Trophoblast cell (in vitro differentiated cells and primary cell): ENCODE results near the gene UBE2H.
A peak's percentile ranks its signal among the peaks of the same experiment; 100 is the strongest.

Experiments
- DNase-seq, 2 donors: peaks; one replicate each; pipeline ENCODE4 v3.0.0-alpha.2; 2016
- H2AFZ ChIP-seq: 2 replicates; pipeline ENCODE4 v1.6.1; 2013; ENCODE audit warnings: low read length, moderate library complexity, mild to moderate bottlenecking; ENCODE audit not compliant: insufficient read depth, poor library complexity
- H2AK5ac ChIP-seq: 2 replicates; pipeline ENCODE4 v1.6.1; 2013; ENCODE audit warnings: mild to moderate bottlenecking, low read length
- H2BK120ac ChIP-seq: 2 replicates; pipeline ENCODE4 v1.6.1; 2013; ENCODE audit warnings: low read length, mild to moderate bottlenecking, moderate library complexity; ENCODE audit not compliant: insufficient read depth, poor library complexity
- H2BK12ac ChIP-seq: 2 replicates; pipeline ENCODE4 v1.6.1; 2013; ENCODE audit warnings: mild to moderate bottlenecking, low read length, moderate library complexity
- H2BK5ac ChIP-seq: 2 replicates; pipeline ENCODE4 v1.6.1; 2013; ENCODE audit warnings: low read length, low read depth, moderate library complexity, mild to moderate bottlenecking; ENCODE audit not compliant: poor library complexity
- H3K14ac ChIP-seq: 2 replicates; pipeline ENCODE4 v1.6.1; 2013; ENCODE audit warnings: mild to moderate bottlenecking, low read length
- H3K18ac ChIP-seq: 2 replicates; pipeline ENCODE4 v1.6.1; 2013; ENCODE audit warnings: mild to moderate bottlenecking, low read length
- H3K23ac ChIP-seq: 2 replicates; pipeline ENCODE4 v1.6.1; 2013; ENCODE audit warnings: low read length
- H3K27ac ChIP-seq: 2 replicates; pipeline ENCODE4 v1.5.1; 2013; ENCODE audit warnings: low read depth, mild to moderate bottlenecking, inconsistent platforms, low read length, moderate library complexity
- H3K27me3 ChIP-seq: 2 replicates; pipeline ENCODE4 v1.6.1; 2013; ENCODE audit warnings: inconsistent platforms, mild to moderate bottlenecking, low read length, moderate library complexity; ENCODE audit not compliant: insufficient read depth
- H3K36me3 ChIP-seq, 2 experiments: 1 replicate in 1 of 2; 2 replicates in 1 of 2; pipeline ENCODE4 v1.6.1; 2013; ENCODE audit warnings: low read length in 2 of 2, mild to moderate bottlenecking in 2 of 2, moderate library complexity in 1 of 2; ENCODE audit not compliant: insufficient read depth in 2 of 2, control insufficient read depth in 1 of 2
- H3K4ac ChIP-seq: 2 replicates; pipeline ENCODE4 v1.6.1; 2013; ENCODE audit warnings: low read depth, mild to moderate bottlenecking, low read length, moderate library complexity
- H3K4me1 ChIP-seq, 2 experiments: 1 replicate in 1 of 2; 2 replicates in 1 of 2; pipeline ENCODE4 v1.6.1; 2013; ENCODE audit warnings: low read length in 2 of 2, mild to moderate bottlenecking in 2 of 2, moderate library complexity in 1 of 2; ENCODE audit not compliant: insufficient read depth in 2 of 2, control insufficient read depth in 1 of 2
- H3K4me2 ChIP-seq: 2 replicates; pipeline ENCODE4 v1.6.1; 2013; ENCODE audit warnings: inconsistent platforms, mild to moderate bottlenecking, low read length, moderate library complexity
- H3K4me3 ChIP-seq: 2 replicates; pipeline ENCODE4 v1.5.1; 2013; ENCODE audit warnings: mild to moderate bottlenecking, low read depth, low read length, inconsistent platforms
- H3K79me1 ChIP-seq: one replicate; pipeline ENCODE4 v1.6.1; 2013; ENCODE audit warnings: low read length
- H3K79me2 ChIP-seq: 2 replicates; pipeline ENCODE4 v1.6.1; 2013; ENCODE audit warnings: low read length, mild to moderate bottlenecking; ENCODE audit not compliant: control insufficient read depth, insufficient read depth, poor library complexity
- H3K9ac ChIP-seq: 2 replicates; pipeline ENCODE4 v1.6.1; 2013; ENCODE audit warnings: mild to moderate bottlenecking, low read length
- H3K9me3 ChIP-seq: 2 replicates; pipeline ENCODE4 v1.6.1; 2013; ENCODE audit warnings: low read depth, mild to moderate bottlenecking, control low read depth, inconsistent platforms, low read length; ENCODE audit not compliant: insufficient read depth
- H4K12ac ChIP-seq: 2 replicates; pipeline ENCODE4 v1.6.1; 2013; ENCODE audit warnings: low read depth, mild to moderate bottlenecking, low read length, moderate library complexity
- H4K8ac ChIP-seq: 2 replicates; pipeline ENCODE4 v1.6.1; 2013; ENCODE audit warnings: low read depth, mild to moderate bottlenecking, low read length, moderate library complexity
- H4K91ac ChIP-seq: one replicate; pipeline ENCODE4 v1.6.1; 2013; ENCODE audit warnings: low read depth, mild to moderate bottlenecking, low read length, moderate library complexity
- WGBS: extraction: QIAGEN DNeasy Blood & Tissue Kit; methylation state at CpG from one replicate; pipeline ENCODE4 v1.1.7; 2013; ENCODE audit warnings: missing lambda C conversion rate; ENCODE audit not compliant: insufficient read length, insufficient coverage; ENCODE audit errors: extremely low coverage; 5-methylcytosine and 5-hydroxymethylcytosine counted together

UBE2H gene

GRCh38 chr7:129854401-129854800, 98.4 kb downstream of the UBE2H start:
- Histone ChIP-seq H4K12ac (no peak overlapping the region), H2BK12ac (no peak overlapping the region), H3K23ac (no peak overlapping the region), H4K91ac (no peak overlapping the region), H4K8ac (no peak overlapping the region), H3K4ac (no peak overlapping the region), H3K4me2 (no peak overlapping the region), H3K14ac (no peak overlapping the region), H2AFZ (no peak overlapping the region), H3K27me3 (no peaks in the 10 kb centered on the region), H3K79me2 (no peaks in the 10 kb centered on the region), H3K4me3 (no peak overlapping the region), H3K27ac (no peak overlapping the region), H3K4me1 (peaks cover 0 to 2% of the 10 kb centered on the region in 2 experiments), H2AK5ac (no peak overlapping the region), H2BK5ac (no peak overlapping the region), H3K36me3 (no peaks in the 10 kb centered on the region), H3K79me1 (no peaks in the 10 kb centered on the region), H3K9ac (no peak overlapping the region), H3K9me3 (no peaks in the 10 kb centered on the region), H2BK120ac (no peak overlapping the region), H3K18ac (no peak overlapping the region)
- no CpG with 5 or more reads among the region's 1 CpG for WGBS
- no peak for DNase-seq

- Histone ChIP-seq H3K27me3 (no peaks in the 10 kb centered on the region), H3K4me3 (no peak overlapping the region), H2BK12ac (no peak overlapping the region), H4K91ac (no peak overlapping the region), H2BK120ac (no peak overlapping the region), H3K18ac (no peak overlapping the region), H3K4me2 (no peak overlapping the region), H3K9me3 (no peaks in the 10 kb centered on the region), H3K79me1 (no peaks in the 10 kb centered on the region), H3K14ac (no peak overlapping the region), H2BK5ac (no peak overlapping the region), H2AK5ac (no peak overlapping the region), H3K4ac (no peak overlapping the region), H4K12ac (no peak overlapping the region), H3K79me2 (no peaks in the 10 kb centered on the region), H3K23ac (no peak overlapping the region), H3K36me3 (no peaks in the 10 kb centered on the region), H3K4me1 (peaks cover 0 to 2% of the 10 kb centered on the region in 2 experiments), H3K9ac (no peak overlapping the region), H3K27ac (no peak overlapping the region), H2AFZ (no peak overlapping the region), H4K8ac (no peak overlapping the region)
- DNase-seq: peak; percentile 63 to 88
- no CpG with 5 or more reads among the region's 6 CpGs for WGBS
Observed at GRCh38 chr7:129853661-129854268, 99.0 kb downstream of the UBE2H start.

- Histone ChIP-seq H3K79me2 (no peaks in the 10 kb centered on the region), H3K9ac (no peak overlapping the region), H4K8ac (no peak overlapping the region), H2AK5ac (no peak overlapping the region), H3K9me3 (no peaks in the 10 kb centered on the region), H3K14ac (no peak overlapping the region), H3K27ac (no peak overlapping the region), H3K4me3 (no peak overlapping the region), H3K36me3 (no peaks in the 10 kb centered on the region), H3K4me2 (no peak overlapping the region), H2BK120ac (no peak overlapping the region), H3K27me3 (no peaks in the 10 kb centered on the region), H4K91ac (no peak overlapping the region), H3K23ac (no peak overlapping the region), H4K12ac (no peak overlapping the region), H2AFZ (no peak overlapping the region), H2BK5ac (no peak overlapping the region), H2BK12ac (no peak overlapping the region), H3K18ac (no peak overlapping the region), H3K79me1 (no peaks in the 10 kb centered on the region), H3K4me1 (peaks cover 0 to 2% of the 10 kb centered on the region in 2 experiments), H3K4ac (no peak overlapping the region)
- no peak for DNase-seq
- no CpG with 5 or more reads among the region's 3 CpGs for WGBS
Observed at GRCh38 chr7:129851809-129852208, 101.0 kb downstream of the UBE2H start.

- H3K4me3 ChIP-seq: no peak overlapping the region
- H3K23ac ChIP-seq: no peak overlapping the region
Observed at GRCh38 chr7:129851174-129851573, 101.6 kb downstream of the UBE2H start.

More at GRCh38 chr7:129851174-129851573, 101.6 kb downstream of the UBE2H start:
- no peak overlapping the region for H4K12ac ChIP-seq
- peaks cover 0 to 3% of the 10 kb centered on the region in 2 experiments for H3K4me1 ChIP-seq
- no peaks in the 10 kb centered on the region for H3K79me1 ChIP-seq
- H3K14ac ChIP-seq: no peak overlapping the region
- H3K36me3 ChIP-seq: no peaks in the 10 kb centered on the region
- H3K18ac ChIP-seq: no peak overlapping the region
- no peaks in the 10 kb centered on the region for H3K79me2 ChIP-seq
- H4K91ac ChIP-seq: no peak overlapping the region
- no peaks in the 10 kb centered on the region for H3K27me3 ChIP-seq
- H2BK5ac ChIP-seq: no peak overlapping the region
- no peak overlapping the region for H2AK5ac ChIP-seq
- no peak overlapping the region for H2BK12ac ChIP-seq
- H3K4ac ChIP-seq: no peak overlapping the region
- H4K8ac ChIP-seq: no peak overlapping the region
- H3K9me3 ChIP-seq: no peaks in the 10 kb centered on the region
- no peak overlapping the region for H2AFZ ChIP-seq
- no peak overlapping the region for H3K9ac ChIP-seq
- H3K27ac ChIP-seq: no peak overlapping the region
- no peak overlapping the region for H3K4me2 ChIP-seq
- no peak for DNase-seq
- no CpG with 5 or more reads among the region's 5 CpGs for WGBS
- H2BK120ac ChIP-seq: no peak overlapping the region
